ENCODE results near the gene MT1HL1.

GRCh38 chr1:236978740-236979139 is 25.5 kb downstream of the MT1HL1 start:
- TF ChIP-seq CTCF (IDR thresholded peaks at IDR 0.05) (no peak), EZH2 (IDR thresholded peaks at IDR 0.05; ENCODE audit: borderline replicate concordance, insufficient read depth, low read depth, low read length, poor library complexity, severe bottlenecking) (no peak)

Measured in B cell (primary cell).